Prostate gland (tissue), 2 donors: ENCODE results near the gene OGDHL. TPM values are rescaled to one million over a fixed set of nuclear protein-coding genes. Genes with fewer than 3 reads are reported as not detected.
"Not testable (repeated sequence)": the region's sequence is repeated elsewhere in the genome, so short reads cannot be mapped to it uniquely, and the experiment has no call there.

Experiments used
- DNase-seq: peaks from one replicate; pipeline ENCODE4 v3.0.0-alpha.2; 2019; ENCODE audit warnings: low spot score
- H3K27ac ChIP-seq, 2 donors: fragments of 200-600 bp; sonication (generic); 2 replicates each; pipeline ENCODE4 v1.5.1; 2017 to 2019
- H3K27me3 ChIP-seq: fragments of 200-600 bp; sonication (generic); replicated peaks from 2 replicates; pipeline ENCODE4 v1.5.1; 2019; ENCODE audit not compliant: insufficient read depth
- H3K36me3 ChIP-seq, 2 donors: fragments of 200-600 bp; sonication (generic); 1 replicate in 1 of 2; 2 replicates in 1 of 2; pipeline versions ENCODE4 v1.5.1 to v1.8.1; 2017 to 2019
- H3K4me1 ChIP-seq: fragments of 200-600 bp; sonication (generic); replicated peaks from 2 replicates; pipeline ENCODE4 v1.5.1; 2019
- H3K4me3 ChIP-seq, 2 donors: fragments of 200-600 bp; sonication (generic); 2 replicates each; pipeline ENCODE4 v1.5.1; 2017 to 2019
- H3K9me3 ChIP-seq: fragments of 200-600 bp; sonication (generic); 2 replicates; pipeline ENCODE4 v1.5.1; 2017
- CTCF ChIP-seq, 4 experiments: fragments of 200-600 bp in 2 of 4; fragments of 450-650 bp in 2 of 4; sonication (generic) in 2 of 4; IDR thresholded peaks; 1 replicate in 3 of 4; 2 replicates in 1 of 4; pipeline ENCODE4 v1.5.1; 2016 to 2019; ENCODE audit warnings: antibody characterized with exemption in 4 of 4, mild to moderate bottlenecking in 2 of 4, moderate library complexity in 2 of 4
- POLR2A ChIP-seq: fragments of 450-650 bp; IDR thresholded peaks from one replicate; pipeline ENCODE4 v1.6.1; 2016; ENCODE audit warnings: antibody characterized with exemption, mild to moderate bottlenecking
- POLR2AphosphoS5 ChIP-seq: sonication (generic); formaldehyde crosslinking; IDR thresholded peaks from one replicate; pipeline ENCODE4 v1.6.1; 2017; ENCODE audit warnings: antibody characterized with exemption
- WGBS: methylation state at CpG from one replicate; pipeline ENCODE4 v1.1.5; 2018; 5-methylcytosine and 5-hydroxymethylcytosine counted together
- intact Hi-C: fragments of 100-400 bp; cut with DNase I; formaldehyde crosslinking; loops from one replicate; pipeline ENCODE4 v1.14.2; 2022
- total RNA-seq, 2 donors: library from RNA; depleted of rRNA; stranded (reverse); fragments of >200 nt; gene quantifications; one replicate each; pipeline ENCODE4 v1.1.0, GENCODE V29; 2016

Gene OGDHL
- total RNA-seq, 2 donors from 2014 or later, result 3.3 to 8.5 TPM

- intact Hi-C loops, result no loop called here
- WGBS, result 40% methylated on average over 5 of the region's 5 CpGs
Measured at GRCh38 chr10:49783645-49784044, 21.5 kb upstream of the OGDHL start.

GRCh38 chr10:49781247-49781646, 19.1 kb upstream of the OGDHL start:
- Histone ChIP-seq H3K27ac (no peak overlapping the region), H3K27me3 (peaks cover 2% of the 10 kb centered on the region), H3K4me1 (no peaks in the 10 kb centered on the region), H3K9me3 (no peaks in the 10 kb centered on the region), H3K4me3 (no peak overlapping the region), H3K36me3 (no peaks in the 10 kb centered on the region)
- DNase-seq, result no peak
- TF ChIP-seq CTCF (IDR thresholded peaks at IDR 0.05) (no peak), POLR2AphosphoS5 (no peak)
- intact Hi-C loops, result no loop called here

More at GRCh38 chr10:49783645-49784044, 21.5 kb upstream of the OGDHL start:
- Histone ChIP-seq H3K27me3 (no peaks in the 10 kb centered on the region), H3K4me1 (no peaks in the 10 kb centered on the region), H3K4me3 (no peak overlapping the region), H3K9me3 (no peaks in the 10 kb centered on the region), H3K36me3 (no peaks in the 10 kb centered on the region), H3K27ac (no peak overlapping the region)
- TF ChIP-seq CTCF (IDR thresholded peaks at IDR 0.05), result no peak
- TF ChIP-seq POLR2A, result no peak
- no peak for TF ChIP-seq POLR2AphosphoS5
- DNase-seq, result no peak

GRCh38 chr10:49778197-49778596, 16.1 kb upstream of the OGDHL start:
- no peaks in the 10 kb centered on the region for H3K4me1 ChIP-seq
- no peak overlapping the region for H3K4me3 ChIP-seq
- H3K27me3 ChIP-seq, result peaks cover 2% of the 10 kb centered on the region
- no peak overlapping the region for H3K27ac ChIP-seq
- no peak for DNase-seq
- intact Hi-C loops, result no loop called here
- no peaks in the 10 kb centered on the region for H3K9me3 ChIP-seq
- 81% methylated on average over 3 of the region's 3 CpGs for WGBS
- TF ChIP-seq CTCF (IDR thresholded peaks at IDR 0.05) (no peak), POLR2A (no peak), POLR2AphosphoS5 (no peak)
- no peaks in the 10 kb centered on the region for H3K36me3 ChIP-seq

GRCh38 chr10:49776851-49777250, 14.7 kb upstream of the OGDHL start:
- TF ChIP-seq POLR2AphosphoS5 (no peak), CTCF (IDR thresholded peaks at IDR 0.05) (no peak), POLR2A (no peak)
- no peak for DNase-seq
- H3K27ac ChIP-seq, result no peak overlapping the region
- H3K4me3 ChIP-seq, result no peak overlapping the region
- H3K9me3 ChIP-seq, result no peaks in the 10 kb centered on the region
- 78% methylated on average over 4 of the region's 4 CpGs for WGBS
- peaks cover 2% of the 10 kb centered on the region for H3K27me3 ChIP-seq
- H3K36me3 ChIP-seq, result no peaks in the 10 kb centered on the region
- H3K4me1 ChIP-seq, result no peaks in the 10 kb centered on the region
- intact Hi-C loops, result no loop called here

GRCh38 chr10:49775014-49775413, 12.9 kb upstream of the OGDHL start:
- TF ChIP-seq POLR2AphosphoS5 (no peak), CTCF (IDR thresholded peaks at IDR 0.05) (no peak), POLR2A (no peak)
- 82% methylated on average over 2 of the region's 2 CpGs for WGBS
- Histone ChIP-seq H3K27me3 (peaks cover 2% of the 10 kb centered on the region), H3K4me3 (no peak overlapping the region), H3K36me3 (no peaks in the 10 kb centered on the region), H3K27ac (no peak overlapping the region), H3K9me3 (no peaks in the 10 kb centered on the region), H3K4me1 (no peaks in the 10 kb centered on the region)
- no peak for DNase-seq
- intact Hi-C loops, result no loop called here

GRCh38 chr10:49772944-49773343, 10.8 kb upstream of the OGDHL start:
- WGBS, result 27% methylated on average over 5 of the region's 5 CpGs
- H3K27ac ChIP-seq, intact Hi-C loops: not testable (repeated sequence)

GRCh38 chr10:49771046-49771445, 8.9 kb upstream of the OGDHL start:
- H3K36me3 ChIP-seq, H3K4me1 ChIP-seq, H3K27ac ChIP-seq, intact Hi-C loops, DNase-seq, H3K4me3 ChIP-seq, H3K9me3 ChIP-seq: not testable (repeated sequence)
- 40% methylated on average over 11 of the region's 11 CpGs for WGBS
- H3K27me3 ChIP-seq, result peaks cover 11% of the 10 kb centered on the region

More at GRCh38 chr10:49772944-49773343, 10.8 kb upstream of the OGDHL start:
- H3K4me1 ChIP-seq, H3K9me3 ChIP-seq, H3K36me3 ChIP-seq, DNase-seq, H3K4me3 ChIP-seq: not testable (repeated sequence)
- peaks cover 11% of the 10 kb centered on the region for H3K27me3 ChIP-seq
